HCT116 (cell line): ENCODE data around the gene PHYH.

Experiments used
- EZH2 ChIP-seq: fragments of 200-600 bp; sonication (generic); IDR thresholded peaks from 2 replicates; pipeline ENCODE4 v1.6.1; 2017; ENCODE audit warnings: antibody characterized with exemption, mixed run types
- EZH2phosphoT487 ChIP-seq: fragments of 200-600 bp; IDR thresholded peaks from 2 replicates; pipeline ENCODE4 v1.6.1; 2018; ENCODE audit warnings: antibody characterized with exemption, borderline replicate concordance
- POLR2A ChIP-seq: IDR thresholded peaks from 2 replicates; pipeline ENCODE4 v1.7.0; 2011; ENCODE audit warnings: borderline replicate concordance; ENCODE audit not compliant: insufficient read depth, insufficient read length; ENCODE audit errors: extremely low read depth
- POLR2AphosphoS5 ChIP-seq: IDR thresholded peaks from 2 replicates; pipeline ENCODE4 v1.6.1; 2011; ENCODE audit warnings: mild to moderate bottlenecking, low read depth, low read length, moderate library complexity
- SP1 ChIP-seq: IDR thresholded peaks from 2 replicates; pipeline ENCODE4 v1.6.1; 2012; ENCODE audit warnings: low read depth
- SRF ChIP-seq: IDR thresholded peaks from 2 replicates; pipeline ENCODE4 v1.6.1; 2012; ENCODE audit warnings: low read depth
- TCF7L2 ChIP-seq: IDR thresholded peaks from 2 replicates; pipeline ENCODE4 v1.7.0; 2011; ENCODE audit warnings: borderline replicate concordance, inconsistent platforms; ENCODE audit not compliant: insufficient read depth, insufficient read length; ENCODE audit errors: extremely low read depth
- YY1 ChIP-seq: IDR thresholded peaks from 2 replicates; pipeline ENCODE4 v1.6.1; 2011; ENCODE audit warnings: low read length, low read depth, moderate library complexity, mild to moderate bottlenecking; ENCODE audit not compliant: insufficient replicate concordance; ENCODE audit errors: extremely low read depth
- ZFX ChIP-seq: fragments of 450-650 bp; IDR thresholded peaks from 2 replicates; pipeline ENCODE4 v1.6.1; 2017
- TF ChIP-seq, protein P1 (sequence below), 3 experiments: fragments of 200-600 bp in 1 of 3; sonication (generic) in 1 of 3; IDR thresholded peaks in 2 of 3; conservative IDR thresholded peaks in 1 of 3; 2 replicates each; pipeline ENCODE4 v1.5.1; 2012 to 2017; ENCODE audit warnings: low read depth in 2 of 3, low read length in 2 of 3, antibody characterized with exemption in 1 of 3, borderline replicate concordance in 1 of 3, control low read depth in 1 of 3, mild to moderate bottlenecking in 1 of 3, mixed read lengths in 1 of 3, mixed run types in 1 of 3, moderate library complexity in 1 of 3; ENCODE audit not compliant: insufficient read depth in 1 of 3
- TF ChIP-seq, protein P2 (sequence below): IDR thresholded peaks from 2 replicates; pipeline ENCODE4 v1.6.1; 2012; ENCODE audit warnings: low read depth
- TF ChIP-seq, protein P3 (sequence below): IDR thresholded peaks from 2 replicates; pipeline ENCODE4 v1.6.1; 2012

DNA sequence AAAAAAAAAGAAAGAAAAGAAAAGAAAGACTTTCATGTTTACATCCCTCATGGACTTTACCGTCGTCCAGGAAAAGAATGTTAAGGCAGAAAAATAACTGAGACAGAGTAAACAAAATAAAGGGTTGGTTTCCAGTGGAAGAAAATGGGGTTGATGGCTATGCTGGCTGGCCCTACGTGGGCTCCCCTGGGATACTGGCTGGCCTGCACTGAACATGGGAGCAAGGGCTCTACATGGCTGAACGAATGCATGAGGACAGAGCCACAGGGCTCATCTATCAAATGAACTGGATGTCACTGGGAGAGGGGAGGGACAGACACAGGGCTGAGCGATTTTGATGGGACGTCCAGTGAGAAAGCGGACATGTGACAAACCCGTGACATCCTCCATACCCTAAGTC lies 63.2 kb downstream of the PHYH start:
- TF ChIP-seq EZH2: no peak
- TF ChIP-seq, protein P1, sequence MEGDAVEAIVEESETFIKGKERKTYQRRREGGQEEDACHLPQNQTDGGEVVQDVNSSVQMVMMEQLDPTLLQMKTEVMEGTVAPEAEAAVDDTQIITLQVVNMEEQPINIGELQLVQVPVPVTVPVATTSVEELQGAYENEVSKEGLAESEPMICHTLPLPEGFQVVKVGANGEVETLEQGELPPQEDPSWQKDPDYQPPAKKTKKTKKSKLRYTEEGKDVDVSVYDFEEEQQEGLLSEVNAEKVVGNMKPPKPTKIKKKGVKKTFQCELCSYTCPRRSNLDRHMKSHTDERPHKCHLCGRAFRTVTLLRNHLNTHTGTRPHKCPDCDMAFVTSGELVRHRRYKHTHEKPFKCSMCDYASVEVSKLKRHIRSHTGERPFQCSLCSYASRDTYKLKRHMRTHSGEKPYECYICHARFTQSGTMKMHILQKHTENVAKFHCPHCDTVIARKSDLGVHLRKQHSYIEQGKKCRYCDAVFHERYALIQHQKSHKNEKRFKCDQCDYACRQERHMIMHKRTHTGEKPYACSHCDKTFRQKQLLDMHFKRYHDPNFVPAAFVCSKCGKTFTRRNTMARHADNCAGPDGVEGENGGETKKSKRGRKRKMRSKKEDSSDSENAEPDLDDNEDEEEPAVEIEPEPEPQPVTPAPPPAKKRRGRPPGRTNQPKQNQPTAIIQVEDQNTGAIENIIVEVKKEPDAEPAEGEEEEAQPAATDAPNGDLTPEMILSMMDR (IDR thresholded peaks at IDR 0.05 in 2 of 3, conservative IDR thresholded peaks at IDR 0.05 in 1 of 3; ENCODE audit: borderline replicate concordance in 1 of 3, insufficient read depth in 1 of 3, low read depth in 2 of 3, low read length in 2 of 3): no peak
- TF ChIP-seq, protein P2, sequence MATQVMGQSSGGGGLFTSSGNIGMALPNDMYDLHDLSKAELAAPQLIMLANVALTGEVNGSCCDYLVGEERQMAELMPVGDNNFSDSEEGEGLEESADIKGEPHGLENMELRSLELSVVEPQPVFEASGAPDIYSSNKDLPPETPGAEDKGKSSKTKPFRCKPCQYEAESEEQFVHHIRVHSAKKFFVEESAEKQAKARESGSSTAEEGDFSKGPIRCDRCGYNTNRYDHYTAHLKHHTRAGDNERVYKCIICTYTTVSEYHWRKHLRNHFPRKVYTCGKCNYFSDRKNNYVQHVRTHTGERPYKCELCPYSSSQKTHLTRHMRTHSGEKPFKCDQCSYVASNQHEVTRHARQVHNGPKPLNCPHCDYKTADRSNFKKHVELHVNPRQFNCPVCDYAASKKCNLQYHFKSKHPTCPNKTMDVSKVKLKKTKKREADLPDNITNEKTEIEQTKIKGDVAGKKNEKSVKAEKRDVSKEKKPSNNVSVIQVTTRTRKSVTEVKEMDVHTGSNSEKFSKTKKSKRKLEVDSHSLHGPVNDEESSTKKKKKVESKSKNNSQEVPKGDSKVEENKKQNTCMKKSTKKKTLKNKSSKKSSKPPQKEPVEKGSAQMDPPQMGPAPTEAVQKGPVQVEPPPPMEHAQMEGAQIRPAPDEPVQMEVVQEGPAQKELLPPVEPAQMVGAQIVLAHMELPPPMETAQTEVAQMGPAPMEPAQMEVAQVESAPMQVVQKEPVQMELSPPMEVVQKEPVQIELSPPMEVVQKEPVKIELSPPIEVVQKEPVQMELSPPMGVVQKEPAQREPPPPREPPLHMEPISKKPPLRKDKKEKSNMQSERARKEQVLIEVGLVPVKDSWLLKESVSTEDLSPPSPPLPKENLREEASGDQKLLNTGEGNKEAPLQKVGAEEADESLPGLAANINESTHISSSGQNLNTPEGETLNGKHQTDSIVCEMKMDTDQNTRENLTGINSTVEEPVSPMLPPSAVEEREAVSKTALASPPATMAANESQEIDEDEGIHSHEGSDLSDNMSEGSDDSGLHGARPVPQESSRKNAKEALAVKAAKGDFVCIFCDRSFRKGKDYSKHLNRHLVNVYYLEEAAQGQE: no peak
- TF ChIP-seq POLR2A: no peak
- TF ChIP-seq POLR2AphosphoS5: no peak
- no peak for TF ChIP-seq SP1
- TF ChIP-seq TCF7L2: no peak
- TF ChIP-seq EZH2phosphoT487: no peak
- no peak for TF ChIP-seq ZFX
- TF ChIP-seq, protein P3, sequence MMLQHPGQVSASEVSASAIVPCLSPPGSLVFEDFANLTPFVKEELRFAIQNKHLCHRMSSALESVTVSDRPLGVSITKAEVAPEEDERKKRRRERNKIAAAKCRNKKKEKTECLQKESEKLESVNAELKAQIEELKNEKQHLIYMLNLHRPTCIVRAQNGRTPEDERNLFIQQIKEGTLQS: no peak
- TF ChIP-seq YY1: no peak
- no peak for TF ChIP-seq SRF
